GM12865 (cell line): Measurements from ENCODE around the gene UMAD1.

Experiments
- DNase-seq: peaks from one replicate; pipeline ENCODE4 v3.0.0; 2010; ENCODE audit warnings: low read depth
- H3K4me3 ChIP-seq: 2 replicates; pipeline ENCODE4 v1.5.1; 2011; ENCODE audit warnings: mild to moderate bottlenecking, low read depth, low read length, control low read depth
- TF ChIP-seq, protein P1 (sequence below): IDR thresholded peaks from 2 replicates; pipeline ENCODE4 v1.5.1; 2011; ENCODE audit warnings: low read length, control low read depth, low read depth, inconsistent platforms; ENCODE audit not compliant: insufficient read depth; ENCODE audit errors: missing control alignments

The UMAD1 gene

DNA sequence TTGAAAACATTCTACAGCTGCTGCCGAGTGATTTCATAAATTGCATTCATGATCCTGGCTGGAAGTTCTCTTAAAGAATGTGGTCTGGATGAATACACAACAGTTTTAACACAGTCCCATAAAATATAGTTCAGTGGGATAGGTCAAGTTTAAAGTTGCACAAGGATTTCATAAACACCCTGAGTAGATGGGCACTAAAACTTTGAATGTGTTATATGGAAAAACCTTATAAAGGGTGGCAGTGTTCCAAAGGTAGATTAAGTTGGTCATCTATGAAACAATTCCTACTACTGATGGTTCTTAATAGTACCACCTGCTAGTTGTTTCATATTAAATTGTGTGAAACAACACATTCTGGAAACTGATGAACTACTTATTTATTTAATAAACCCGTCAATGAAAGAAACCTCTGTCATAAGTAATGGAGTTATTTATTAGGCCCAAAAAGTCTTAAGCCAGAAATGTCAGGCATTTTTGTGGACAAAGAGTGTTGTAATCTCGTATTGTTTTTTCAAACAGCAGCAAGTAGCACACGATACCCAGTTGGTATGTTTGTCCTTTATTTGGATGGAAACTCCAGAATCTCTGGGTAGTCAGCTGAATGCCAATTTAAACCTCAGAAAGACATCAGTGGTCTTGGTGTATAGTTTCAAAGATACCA is 92.2 kb downstream of the UMAD1 start:
- TF ChIP-seq, protein P1, sequence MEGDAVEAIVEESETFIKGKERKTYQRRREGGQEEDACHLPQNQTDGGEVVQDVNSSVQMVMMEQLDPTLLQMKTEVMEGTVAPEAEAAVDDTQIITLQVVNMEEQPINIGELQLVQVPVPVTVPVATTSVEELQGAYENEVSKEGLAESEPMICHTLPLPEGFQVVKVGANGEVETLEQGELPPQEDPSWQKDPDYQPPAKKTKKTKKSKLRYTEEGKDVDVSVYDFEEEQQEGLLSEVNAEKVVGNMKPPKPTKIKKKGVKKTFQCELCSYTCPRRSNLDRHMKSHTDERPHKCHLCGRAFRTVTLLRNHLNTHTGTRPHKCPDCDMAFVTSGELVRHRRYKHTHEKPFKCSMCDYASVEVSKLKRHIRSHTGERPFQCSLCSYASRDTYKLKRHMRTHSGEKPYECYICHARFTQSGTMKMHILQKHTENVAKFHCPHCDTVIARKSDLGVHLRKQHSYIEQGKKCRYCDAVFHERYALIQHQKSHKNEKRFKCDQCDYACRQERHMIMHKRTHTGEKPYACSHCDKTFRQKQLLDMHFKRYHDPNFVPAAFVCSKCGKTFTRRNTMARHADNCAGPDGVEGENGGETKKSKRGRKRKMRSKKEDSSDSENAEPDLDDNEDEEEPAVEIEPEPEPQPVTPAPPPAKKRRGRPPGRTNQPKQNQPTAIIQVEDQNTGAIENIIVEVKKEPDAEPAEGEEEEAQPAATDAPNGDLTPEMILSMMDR: no peak
- no peak overlapping the region for H3K4me3 ChIP-seq
- no peak for DNase-seq

DNA sequence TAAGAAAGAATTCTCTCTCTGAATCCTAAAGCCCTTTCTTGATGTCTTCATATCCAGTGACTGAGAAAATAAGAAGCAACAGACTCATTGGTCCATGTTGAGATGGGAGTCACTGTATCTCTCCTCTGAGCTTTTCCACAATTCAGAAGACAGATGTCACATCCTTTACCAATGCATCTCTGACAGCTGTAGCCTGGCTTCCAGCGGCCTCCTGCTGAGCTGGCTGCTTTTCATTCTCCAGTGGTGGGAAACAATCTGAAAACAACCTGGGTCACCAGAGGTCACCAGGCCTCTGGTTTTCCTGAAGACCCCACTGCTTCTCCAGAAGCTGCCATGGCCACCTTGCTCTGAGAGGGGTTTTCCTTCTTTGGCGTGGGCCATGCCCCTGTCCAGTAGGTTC is 96.1 kb downstream of the UMAD1 start:
- DNase-seq: no peak
- TF ChIP-seq, protein P1: no peak
- H3K4me3 ChIP-seq: no peak overlapping the region

- TF ChIP-seq, protein P1: no peak
- DNase-seq: no peak
- no peak overlapping the region for H3K4me3 ChIP-seq
These were observed 97.1 kb downstream of the UMAD1 start for GRCh38 chr7:7737674-7738073.

DNA sequence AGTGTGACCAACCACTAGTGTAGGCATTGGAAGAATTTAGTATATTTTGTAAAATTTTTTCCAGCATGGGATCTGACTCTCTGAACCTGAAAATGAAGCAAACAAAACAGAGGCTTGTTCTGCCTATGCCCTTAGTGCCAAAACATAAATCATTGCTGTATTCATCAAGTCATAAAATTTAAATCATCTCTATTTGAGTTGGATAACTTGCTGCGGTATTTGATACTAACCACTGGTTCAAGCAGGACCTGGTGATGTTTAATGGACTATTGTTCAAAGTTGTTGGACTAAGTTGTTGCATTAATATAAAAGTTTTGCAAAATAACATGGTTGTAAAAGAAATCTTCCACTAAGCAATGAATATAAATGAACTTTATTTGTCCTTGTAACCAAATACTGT is 97.6 kb downstream of the UMAD1 start:
- TF ChIP-seq, protein P1: no peak
- H3K4me3 ChIP-seq: no peak overlapping the region
- DNase-seq: no peak

DNA sequence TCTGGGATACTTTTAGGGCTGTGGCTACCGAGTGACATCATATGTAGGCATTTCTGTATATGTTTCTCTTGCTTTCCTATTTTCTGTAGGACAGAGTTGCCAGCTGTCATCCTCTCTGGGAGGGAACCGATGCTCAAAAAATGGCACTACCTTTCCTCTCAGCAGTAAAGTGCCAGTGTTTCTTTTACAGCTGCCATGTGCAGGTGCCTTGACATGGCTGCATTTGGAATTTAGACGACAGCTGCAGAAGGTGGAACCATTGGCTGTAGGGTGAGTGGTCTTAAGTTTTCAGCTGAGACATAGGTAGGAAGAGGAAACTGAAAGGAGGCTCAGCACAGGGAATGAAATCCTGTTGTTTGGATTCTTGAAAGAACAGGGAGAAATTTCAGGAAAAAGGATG is 98.1 kb downstream of the UMAD1 start:
- no peak for DNase-seq
- TF ChIP-seq, protein P1: no peak
- H3K4me3 ChIP-seq: no peak overlapping the region

DNA sequence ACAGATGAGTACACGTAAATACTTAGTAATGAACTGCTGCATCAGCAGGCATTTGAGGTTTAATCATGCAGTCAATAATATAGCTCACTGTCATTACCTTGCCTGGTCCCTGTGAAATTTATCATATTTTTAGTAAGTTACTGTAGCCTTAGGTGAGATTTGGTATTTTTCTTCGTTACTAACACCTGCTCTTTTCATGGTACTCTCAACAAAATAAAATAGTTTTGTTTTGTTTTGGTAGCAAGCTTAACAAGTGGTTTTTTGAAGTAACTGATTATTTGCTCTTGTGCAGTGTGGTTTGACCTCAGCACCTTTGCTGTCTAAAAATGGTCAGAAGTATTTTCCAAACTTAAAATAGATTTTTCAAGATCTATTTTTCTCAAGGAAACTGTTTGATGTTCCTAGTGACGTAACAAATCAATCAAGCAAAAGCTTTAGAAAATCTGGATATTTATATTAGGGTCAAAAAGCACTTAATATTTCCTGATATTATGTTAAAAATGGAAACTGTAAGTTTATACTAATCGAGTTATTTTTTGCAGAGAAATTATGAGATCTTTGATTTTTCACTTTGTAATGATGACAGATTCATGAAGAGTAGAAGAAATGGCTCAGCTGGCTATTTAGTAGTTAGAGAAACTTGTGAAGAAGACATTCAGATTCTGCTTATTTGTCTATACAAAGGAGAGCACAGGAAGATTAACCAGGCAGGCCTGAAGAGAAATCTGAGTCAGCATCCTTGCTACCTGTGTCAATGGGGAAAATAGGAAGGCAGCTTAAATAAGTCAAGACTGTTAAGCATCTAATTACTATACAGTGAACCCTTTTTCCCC is 98.9 kb downstream of the UMAD1 start:
- no peak for DNase-seq
- TF ChIP-seq, protein P1: no peak
- H3K4me3 ChIP-seq: no peak overlapping the region
